Stimulated activated naive CD8-positive, alpha-beta T cell treated with anti-CD3 and anti-CD28 coated beads, Interleukin-15, Interleukin-2, amounts not matched to agents 100 ng/mL and 50 ng/mL, for 24 hours (primary cell): ENCODE data around the gene COPG1.
"Not testable (repeated sequence)": the region's sequence is repeated elsewhere in the genome, so short reads cannot be mapped to it uniquely, and the experiment has no call there.

Experiments used
- H3K27ac Mint-ChIP-seq: one replicate; pipeline ENCODE4 v1.8.0; 2021; ENCODE audit warnings: mild to moderate bottlenecking, mixed read lengths
- H3K27me3 Mint-ChIP-seq: one replicate; pipeline ENCODE4 v1.8.0; 2021; ENCODE audit warnings: mixed read lengths
- H3K36me3 Mint-ChIP-seq: one replicate; pipeline ENCODE4 v1.8.0; 2021; ENCODE audit warnings: low read depth, mixed read lengths
- H3K4me1 Mint-ChIP-seq: one replicate; pipeline ENCODE4 v1.8.0; 2021; ENCODE audit warnings: low read depth, mixed read lengths
- H3K4me3 Mint-ChIP-seq: one replicate; pipeline ENCODE4 v1.8.0; 2021; ENCODE audit warnings: mild to moderate bottlenecking, mixed read lengths
- H3K9me3 Mint-ChIP-seq: one replicate; pipeline ENCODE4 v1.8.0; 2021; ENCODE audit warnings: mixed read lengths

Gene COPG1

DNA sequence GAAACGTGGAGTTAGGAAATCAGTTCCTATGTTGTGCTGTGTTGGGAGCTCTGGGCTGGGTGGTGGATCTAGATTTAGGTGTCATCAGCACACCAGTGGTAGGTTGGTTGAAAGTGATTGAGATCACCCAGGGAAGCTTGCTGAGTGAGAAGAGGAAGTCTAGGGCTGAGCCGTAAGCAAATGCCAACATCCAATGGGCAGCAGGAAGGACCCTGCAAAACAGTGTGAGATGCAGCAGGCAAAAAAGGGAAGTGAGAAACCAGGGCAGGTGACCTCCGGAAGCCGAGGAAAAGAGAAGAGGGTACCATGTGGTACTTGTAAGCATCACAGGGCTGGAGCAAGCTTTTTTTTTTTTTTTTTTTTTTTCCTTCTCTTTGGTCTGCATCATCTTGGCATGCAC is 15.9 kb upstream of the COPG1 start:
- H3K36me3 Mint-ChIP-seq: no peaks in the 10 kb centered on the region
- no peaks in the 10 kb centered on the region for H3K27me3 Mint-ChIP-seq
- H3K27ac Mint-ChIP-seq: no peak overlapping the region
- H3K9me3 Mint-ChIP-seq: no peaks in the 10 kb centered on the region
- H3K4me3 Mint-ChIP-seq: no peak overlapping the region
- H3K4me1 Mint-ChIP-seq: peaks cover 28% of the 10 kb centered on the region

GRCh38 chr3:129234441-129234840 is 15.0 kb upstream of the COPG1 start:
- Mint-ChIP-seq H3K27me3 (no peaks in the 10 kb centered on the region), H3K27ac (no peak overlapping the region), H3K36me3 (no peaks in the 10 kb centered on the region), H3K9me3 (no peaks in the 10 kb centered on the region), H3K4me3 (no peak overlapping the region), H3K4me1 (peaks cover 37% of the 10 kb centered on the region)

DNA sequence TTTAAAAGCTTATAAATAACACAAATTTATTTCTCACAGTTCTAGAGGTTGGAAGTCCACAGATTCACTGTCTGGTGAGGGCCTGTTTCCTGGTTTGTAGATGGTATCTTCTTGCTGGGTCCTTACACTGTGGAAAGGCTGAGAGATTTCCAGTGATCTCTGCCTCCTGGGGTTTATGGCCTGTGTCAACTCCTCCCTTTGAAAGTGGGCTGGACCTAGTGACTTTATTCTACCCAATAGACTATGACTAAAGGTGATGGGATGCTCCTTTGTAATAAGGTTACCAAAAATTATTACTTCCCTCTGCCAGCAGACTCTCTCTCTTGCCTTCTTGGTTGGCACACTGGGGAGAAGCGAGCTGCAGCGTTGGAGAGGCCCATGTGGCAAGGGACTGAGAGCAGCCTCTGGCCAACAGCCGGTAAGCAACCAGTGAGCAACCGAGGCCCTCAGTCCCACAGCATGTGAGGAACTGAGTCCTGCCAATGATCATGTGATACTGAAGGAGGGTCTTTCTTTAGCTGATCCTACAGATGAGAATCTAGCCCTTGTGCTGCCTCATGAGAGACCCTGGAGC is 14.0 kb upstream of the COPG1 start:
- Mint-ChIP-seq H3K4me3 (no peak overlapping the region), H3K36me3 (no peaks in the 10 kb centered on the region), H3K27me3 (no peaks in the 10 kb centered on the region), H3K9me3 (no peaks in the 10 kb centered on the region), H3K27ac (no peak overlapping the region), H3K4me1 (peaks cover 36% of the 10 kb centered on the region)

DNA sequence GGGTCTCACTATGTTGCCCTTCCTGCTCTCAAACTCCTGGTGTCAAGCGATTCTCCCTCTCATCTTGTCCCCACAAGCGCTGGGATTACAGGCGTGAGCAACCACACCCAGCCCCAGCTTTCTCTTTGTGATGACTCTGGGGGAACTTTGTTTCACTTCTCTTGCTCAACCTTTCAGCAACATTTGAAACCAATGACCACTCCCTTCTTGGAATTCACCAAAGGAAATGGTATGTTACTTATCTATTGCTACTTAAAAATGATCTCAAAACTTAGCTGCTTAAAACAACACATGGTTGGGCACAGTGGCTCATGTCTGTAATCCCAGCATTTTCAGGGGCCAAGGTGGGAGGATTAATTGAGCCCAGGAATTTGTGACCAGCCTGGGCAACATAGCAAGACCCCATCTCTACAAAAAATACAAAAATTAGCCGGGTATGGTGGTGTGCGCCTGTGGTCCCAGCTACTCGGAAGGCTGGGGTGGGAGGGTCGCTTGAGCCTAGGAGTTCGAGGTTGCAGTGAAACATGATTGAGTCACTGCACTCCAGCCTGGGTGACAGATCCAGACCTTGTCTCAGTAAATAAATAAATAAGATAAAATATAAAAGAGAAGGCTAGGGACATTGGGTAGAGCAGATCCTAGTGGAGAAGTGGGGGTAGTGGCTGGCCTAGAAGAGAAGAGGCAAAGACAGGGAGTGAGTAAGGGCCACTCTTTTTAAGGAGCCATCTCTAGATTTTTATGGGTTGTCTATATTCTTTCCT is 10.3 kb upstream of the COPG1 start:
- H3K4me1 Mint-ChIP-seq: peaks cover 20% of the 10 kb centered on the region
- no peaks in the 10 kb centered on the region for H3K9me3 Mint-ChIP-seq
- H3K27ac Mint-ChIP-seq: peak overlapping the region; percentile 66
- H3K36me3 Mint-ChIP-seq: no peaks in the 10 kb centered on the region
- no peak overlapping the region for H3K4me3 Mint-ChIP-seq
- no peaks in the 10 kb centered on the region for H3K27me3 Mint-ChIP-seq

- H3K4me1 Mint-ChIP-seq: peaks cover 20% of the 10 kb centered on the region
- no peak overlapping the region for H3K4me3 Mint-ChIP-seq
- no peaks in the 10 kb centered on the region for H3K36me3 Mint-ChIP-seq
- H3K27me3 Mint-ChIP-seq: no peaks in the 10 kb centered on the region
- H3K27ac Mint-ChIP-seq: no peak overlapping the region
- no peaks in the 10 kb centered on the region for H3K9me3 Mint-ChIP-seq
Observed at GRCh38 chr3:129239991-129240390, 9.4 kb upstream of the COPG1 start.

GRCh38 chr3:129240436-129240835 is 9.0 kb upstream of the COPG1 start:
- Mint-ChIP-seq H3K27ac (no peak overlapping the region), H3K27me3 (no peaks in the 10 kb centered on the region), H3K9me3 (no peaks in the 10 kb centered on the region), H3K4me3 (no peak overlapping the region), H3K36me3 (no peaks in the 10 kb centered on the region), H3K4me1 (peaks cover 24% of the 10 kb centered on the region)

- Mint-ChIP-seq H3K4me3 (no peak overlapping the region), H3K36me3 (peaks cover 3% of the 10 kb centered on the region), H3K9me3 (no peaks in the 10 kb centered on the region), H3K27ac (no peak overlapping the region), H3K27me3 (no peaks in the 10 kb centered on the region), H3K4me1 (peaks cover 31% of the 10 kb centered on the region)
Observed at GRCh38 chr3:129245141-129245540, 4.3 kb upstream of the COPG1 start.

- not testable (repeated sequence) for H3K27me3 Mint-ChIP-seq, H3K4me3 Mint-ChIP-seq, H3K36me3 Mint-ChIP-seq, H3K9me3 Mint-ChIP-seq
- Mint-ChIP-seq H3K4me1 (peaks cover 36% of the 10 kb centered on the region), H3K27ac (peak overlapping the region; percentile 45)
Observed at GRCh38 chr3:129245641-129246306, 3.6 kb upstream of the COPG1 start.

DNA sequence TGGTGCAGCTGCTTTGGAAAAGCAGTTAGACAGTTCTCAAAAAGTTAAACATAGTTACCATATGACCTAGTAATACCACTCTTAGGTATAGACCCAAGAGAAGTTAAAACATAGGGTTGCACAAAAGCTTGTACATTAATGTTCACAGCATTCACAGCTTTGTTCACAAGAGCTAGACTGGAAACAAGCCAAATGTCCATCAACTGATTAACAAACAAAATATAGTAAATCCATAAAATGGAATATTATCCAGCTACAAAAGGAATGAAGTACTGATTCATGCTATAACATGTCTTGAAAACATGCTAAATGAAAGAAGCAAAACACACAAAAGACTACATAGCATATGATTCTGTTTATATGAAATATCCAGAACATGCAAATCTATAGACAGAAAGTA is 2.8 kb upstream of the COPG1 start:
- no peak overlapping the region for H3K4me3 Mint-ChIP-seq
- no peaks in the 10 kb centered on the region for H3K27me3 Mint-ChIP-seq
- no peak overlapping the region for H3K27ac Mint-ChIP-seq
- no peaks in the 10 kb centered on the region for H3K9me3 Mint-ChIP-seq
- H3K4me1 Mint-ChIP-seq: peaks cover 37% of the 10 kb centered on the region
- peaks cover 9% of the 10 kb centered on the region for H3K36me3 Mint-ChIP-seq

DNA sequence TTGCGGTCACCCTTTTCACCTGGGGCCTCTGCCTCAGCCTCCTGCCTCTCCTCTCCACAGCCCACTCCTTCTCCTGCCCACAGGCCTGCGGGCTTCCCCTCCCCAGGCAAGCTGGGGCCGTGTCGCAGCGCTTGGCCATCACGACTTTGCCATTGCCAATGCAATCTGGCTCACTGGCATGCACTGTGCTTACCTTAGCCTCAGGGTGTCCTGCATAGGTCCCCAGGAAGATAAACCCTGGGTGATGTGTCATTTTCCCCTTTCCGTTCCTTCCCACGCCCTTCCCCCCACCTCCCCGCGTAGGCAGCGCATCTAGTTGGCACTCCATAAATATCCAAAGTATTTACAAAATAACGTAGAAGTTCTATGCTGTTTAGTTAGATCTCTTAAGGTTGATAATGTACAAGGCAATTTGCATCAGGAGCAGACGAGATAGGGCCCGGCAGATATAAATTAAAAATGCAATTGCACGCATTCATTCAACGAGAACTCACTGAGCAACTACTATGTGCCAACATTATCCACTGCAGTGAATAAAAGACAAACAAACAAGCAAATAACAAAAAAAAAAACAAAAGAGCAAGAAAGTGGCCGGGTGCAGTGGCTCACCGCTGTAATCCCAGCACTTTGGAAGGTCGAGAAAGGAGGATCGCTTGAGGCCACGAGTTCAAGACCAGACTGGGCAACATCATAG is 973 bp upstream of the COPG1 start:
- H3K4me1 Mint-ChIP-seq: peaks cover 44% of the 10 kb centered on the region
- peak overlapping the region; percentile 97 for H3K27ac Mint-ChIP-seq
- no peaks in the 10 kb centered on the region for H3K27me3 Mint-ChIP-seq
- H3K4me3 Mint-ChIP-seq: peak overlapping the region; percentile 97
- H3K9me3 Mint-ChIP-seq: no peaks in the 10 kb centered on the region
- peaks cover 26% of the 10 kb centered on the region for H3K36me3 Mint-ChIP-seq

- Mint-ChIP-seq H3K27me3 (no peaks in the 10 kb centered on the region), H3K9me3 (no peaks in the 10 kb centered on the region), H3K27ac (no peak overlapping the region), H3K4me3 (no peak overlapping the region), H3K4me1 (peaks cover 35% of the 10 kb centered on the region), H3K36me3 (peaks cover 57% of the 10 kb centered on the region)
Observed at GRCh38 chr3:129252748-129253147, 3.3 kb downstream of the COPG1 start.

- no peak overlapping the region for H3K4me3 Mint-ChIP-seq
- H3K36me3 Mint-ChIP-seq: peaks cover 66% of the 10 kb centered on the region
- H3K27ac Mint-ChIP-seq: peak overlapping the region; percentile 23
- H3K27me3 Mint-ChIP-seq: no peaks in the 10 kb centered on the region
- peaks cover 17% of the 10 kb centered on the region for H3K4me1 Mint-ChIP-seq
- no peaks in the 10 kb centered on the region for H3K9me3 Mint-ChIP-seq
Observed at GRCh38 chr3:129254536-129255230, 5.3 kb downstream of the COPG1 start.

- no peaks in the 10 kb centered on the region for H3K9me3 Mint-ChIP-seq
- H3K27ac Mint-ChIP-seq: no peak overlapping the region
- peaks cover 67% of the 10 kb centered on the region for H3K36me3 Mint-ChIP-seq
- no peaks in the 10 kb centered on the region for H3K27me3 Mint-ChIP-seq
- H3K4me3 Mint-ChIP-seq: no peak overlapping the region
- H3K4me1 Mint-ChIP-seq: peaks cover 7% of the 10 kb centered on the region
Observed at GRCh38 chr3:129256270-129256669, 6.9 kb downstream of the COPG1 start.

- Mint-ChIP-seq H3K4me3 (no peak overlapping the region), H3K36me3 (peaks cover 67% of the 10 kb centered on the region), H3K4me1 (no peaks in the 10 kb centered on the region), H3K27me3 (no peaks in the 10 kb centered on the region), H3K9me3 (no peaks in the 10 kb centered on the region), H3K27ac (no peak overlapping the region)
Observed at GRCh38 chr3:129257609-129258008, 8.2 kb downstream of the COPG1 start.
